SIG-M5 treated with dmso at 0.1 percent for 504 hours (cell line): ENCODE measurements around the gene RBM28.

Experiments
- DNase-seq: peaks from one replicate; lab custom pipeline; 2025; ENCODE audit not compliant: unreplicated experiment; lab: John Stamatoyannopoulos, UW

Gene RBM28

DNA sequence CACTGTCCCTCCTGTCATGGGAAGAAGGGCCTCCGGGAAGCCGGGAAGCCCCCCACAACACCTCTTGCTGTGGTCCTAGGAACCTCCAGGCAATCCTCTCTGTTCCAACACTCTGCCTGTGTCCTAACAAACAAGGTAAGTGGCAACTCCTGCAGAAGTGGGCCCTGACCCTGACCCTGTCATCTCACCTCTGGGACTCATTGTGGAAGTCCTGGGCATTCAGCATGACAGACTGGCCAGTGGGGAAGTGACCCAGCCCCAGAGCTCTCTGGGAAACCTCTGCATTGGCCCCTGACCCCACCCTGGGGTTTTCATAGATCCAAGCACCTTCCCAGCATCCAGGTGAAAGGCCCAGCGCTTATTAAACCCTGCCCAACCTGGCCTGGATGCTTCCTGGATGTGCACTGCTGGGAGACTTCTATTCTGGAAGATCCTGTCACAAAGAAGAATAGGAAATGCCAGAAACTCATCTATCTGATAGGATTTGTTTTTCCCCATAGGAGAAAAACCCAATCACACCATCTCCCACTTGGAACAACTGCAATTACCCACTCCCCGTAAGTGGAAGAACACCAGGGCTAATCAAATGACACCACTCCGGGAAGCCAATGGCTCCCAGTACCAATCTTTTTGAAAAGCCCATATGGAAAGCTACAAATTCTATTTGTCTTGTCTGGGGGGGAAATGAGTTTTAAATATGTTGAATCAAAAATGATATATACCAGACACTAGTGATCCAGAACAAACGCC, 78.4 kb downstream of the RBM28 start:
- DNase-seq = no peak

DNA sequence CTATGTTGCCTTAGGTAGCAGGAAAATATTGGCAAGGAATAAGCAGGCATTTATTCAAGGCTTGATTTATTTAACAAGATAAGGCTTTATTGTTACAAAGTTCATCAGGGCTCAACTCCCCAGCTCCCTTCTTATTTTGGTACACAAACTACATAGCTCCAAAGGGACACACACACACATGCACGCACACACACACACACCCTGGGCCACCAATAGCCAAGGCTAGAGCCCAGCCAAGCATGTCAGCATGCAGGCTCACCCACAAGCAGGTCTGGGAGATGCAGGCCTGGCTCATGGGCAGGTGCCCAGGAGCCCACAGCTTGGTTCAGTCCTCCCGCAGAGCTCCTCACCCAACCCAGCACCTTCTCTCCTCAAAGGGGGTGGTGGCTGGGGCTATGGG, 79.2 kb downstream of the RBM28 start:
- DNase-seq = no peak

DNA sequence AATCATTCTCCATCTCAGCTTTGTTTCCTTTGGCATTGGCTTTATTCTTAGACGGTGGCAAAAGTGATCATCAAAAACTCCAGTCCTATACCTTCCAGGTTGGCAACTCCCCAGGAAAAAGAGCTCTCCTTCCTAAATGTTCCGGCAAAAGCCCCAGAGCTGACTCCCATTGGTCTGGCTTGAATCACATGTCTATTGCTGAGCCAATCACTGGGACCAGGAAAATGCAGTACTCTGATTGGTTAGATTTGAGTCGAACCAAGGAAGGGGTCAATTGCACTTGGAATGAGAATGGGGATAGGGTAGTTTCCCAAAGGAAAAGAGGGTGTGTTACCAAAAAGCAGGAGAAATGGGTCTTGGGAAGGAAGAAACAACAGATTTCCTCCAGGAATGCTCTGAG, 80.3 kb downstream of the RBM28 start:
- DNase-seq = no peak

GRCh38 chr7:128262273-128263028, 81.3 kb downstream of the RBM28 start:
- DNase-seq = no peak

DNA sequence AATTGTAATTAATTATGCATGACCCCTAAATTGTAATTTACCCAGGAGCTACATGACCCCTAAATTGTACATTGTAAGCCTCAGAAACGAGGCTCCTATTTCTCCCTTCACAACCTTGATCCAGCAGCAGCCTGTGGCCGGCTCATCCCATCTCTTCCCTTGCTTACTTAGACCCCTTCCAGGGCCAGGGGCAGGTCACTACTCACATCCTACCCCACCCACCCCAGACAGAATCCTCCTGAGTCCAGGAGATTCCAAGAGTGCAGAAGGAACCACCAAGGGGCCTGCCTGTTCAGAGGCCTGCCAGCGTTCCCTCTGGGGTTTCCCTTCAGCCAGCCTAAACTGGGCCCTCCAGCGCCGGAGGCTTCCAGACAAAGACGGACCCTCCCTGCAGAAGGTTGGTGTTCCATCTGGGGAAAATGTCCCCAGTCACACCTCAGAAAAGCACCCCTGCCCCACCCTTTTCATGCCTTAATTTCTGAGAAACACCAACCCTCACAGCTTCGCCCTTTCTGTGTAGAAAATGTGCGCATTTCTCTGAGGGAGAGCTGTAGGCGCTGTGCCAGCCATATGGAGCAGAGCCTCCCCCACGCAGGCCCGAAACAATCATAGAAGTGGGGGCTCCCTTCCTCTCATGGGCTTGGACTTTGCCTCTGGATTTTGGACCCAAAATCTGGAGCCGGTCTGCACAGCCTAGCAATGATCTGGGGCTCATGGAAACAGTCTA, 83.5 kb downstream of the RBM28 start:
- DNase-seq = no peak

DNA sequence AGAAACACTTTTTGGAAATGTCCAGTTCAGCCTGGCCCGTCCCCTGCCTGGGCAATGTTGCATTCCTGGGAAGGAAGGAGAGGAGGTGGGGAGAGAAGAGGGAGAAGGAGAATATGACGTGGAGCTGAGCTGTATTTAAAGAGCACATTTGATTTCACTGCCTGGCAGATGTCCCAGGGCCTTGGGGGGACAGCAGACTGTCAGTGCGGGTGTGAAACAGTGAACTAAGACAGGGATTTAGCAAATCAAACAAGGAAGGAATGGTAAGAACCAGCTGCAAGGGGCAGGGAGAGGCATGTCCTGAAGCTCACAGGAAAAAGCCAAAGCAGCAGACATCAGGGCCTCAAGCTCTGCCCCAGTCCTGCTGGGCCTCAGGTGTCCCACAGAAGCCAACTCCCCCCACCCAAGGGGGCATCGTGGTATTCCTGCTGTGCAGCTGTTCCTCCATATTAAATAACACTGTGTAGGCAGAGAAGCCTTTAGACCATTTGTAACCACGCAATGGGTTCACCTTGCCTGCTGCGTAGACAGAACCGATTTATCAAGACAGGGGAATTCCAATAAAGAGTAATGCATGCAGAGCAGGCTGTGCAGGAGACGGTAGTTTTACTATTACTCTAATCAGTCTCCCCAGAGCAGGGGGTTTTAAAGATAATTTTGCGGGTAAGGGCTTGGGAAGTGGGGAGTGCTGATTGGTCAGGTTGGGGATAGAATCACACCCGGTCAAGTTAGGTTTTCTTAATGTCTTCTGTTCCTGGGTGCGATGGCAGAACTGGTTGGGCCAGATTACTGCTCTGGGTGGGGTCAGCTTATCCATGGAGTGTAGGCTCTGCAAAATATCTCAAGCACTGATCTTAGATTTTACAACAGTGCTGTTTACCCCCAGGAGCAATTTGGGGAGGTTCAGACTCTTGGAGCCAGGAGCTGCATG, 84.3 kb downstream of the RBM28 start:
- DNase-seq = peak; percentile 18

- DNase-seq = no peak
These were observed 86.2 kb downstream of the RBM28 start for GRCh38 chr7:128257458-128257857.

DNA sequence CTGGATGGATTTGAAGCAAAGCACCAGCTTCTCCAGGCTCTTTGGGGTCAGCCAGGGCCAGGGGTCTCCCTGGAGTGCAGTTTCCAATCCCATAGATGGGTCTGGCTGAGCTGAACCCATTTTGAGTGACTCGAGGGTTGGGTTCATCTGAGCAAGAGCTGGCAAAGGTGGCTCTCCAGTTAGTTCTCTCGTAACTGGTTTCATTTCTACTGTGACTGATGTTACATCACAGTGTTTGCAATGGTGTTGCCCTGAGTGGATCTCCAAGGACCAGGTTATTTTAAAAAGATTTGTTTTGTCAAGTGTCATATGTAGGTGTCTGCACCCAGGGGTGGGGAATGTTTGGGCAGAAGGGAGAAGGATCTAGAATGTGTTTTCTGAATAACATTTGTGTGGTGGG, 88.4 kb downstream of the RBM28 start:
- peak; percentile 33 for DNase-seq

GRCh38 chr7:128254470-128254869, 89.2 kb downstream of the RBM28 start:
- no peak for DNase-seq

GRCh38 chr7:128253701-128254100, 90.0 kb downstream of the RBM28 start:
- DNase-seq = no peak

- no peak for DNase-seq
These were observed 92.4 kb downstream of the RBM28 start for GRCh38 chr7:128251337-128251736.
